ENCODE results near the gene CREBBP. TPM values are rescaled to one million over a fixed set of nuclear protein-coding genes. Genes with fewer than 3 reads are reported as not detected.

The CREBBP gene
- total and polyA plus RNA-seq, 7 donors: 5.4 to 85.3 (median 39.5) TPM

DNA sequence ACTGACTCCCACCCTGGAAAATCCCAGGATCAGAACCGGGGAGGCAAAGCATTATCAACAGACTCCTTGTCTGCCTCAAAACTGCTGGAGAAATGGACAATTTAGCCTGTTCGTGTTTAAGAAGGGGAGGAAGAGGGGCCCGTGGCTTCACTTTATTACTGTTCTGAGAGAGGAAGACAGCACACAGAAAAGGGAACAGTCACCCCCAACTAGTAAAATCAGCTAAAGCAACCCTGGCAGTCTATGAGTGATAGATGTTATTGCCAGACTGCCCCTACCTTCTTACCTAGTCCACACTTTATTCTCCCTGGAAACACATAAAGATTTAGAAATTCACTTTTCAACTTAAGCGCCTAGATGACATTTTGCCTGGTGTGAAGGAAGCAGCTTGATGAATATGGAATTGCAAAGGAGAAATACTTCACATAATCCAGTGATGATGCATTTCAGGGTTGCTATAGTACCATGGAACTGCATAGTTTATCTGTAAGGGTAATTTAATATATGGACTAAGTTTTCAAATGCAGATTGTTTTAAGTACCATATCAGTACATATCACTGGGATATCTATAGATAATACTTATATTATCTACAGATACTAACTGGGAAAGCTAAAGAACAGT lies 126.3 kb downstream of the CREBBP start:
- H3K27ac ChIP-seq: peak overlapping the region; percentile 13 to 67 (median 58)
- WGBS, 2 donors: 92 to 94% methylated on average over 4 of the region's 4 CpGs
- no peaks in the 10 kb centered on the region for H3K27me3 ChIP-seq
- intact Hi-C loops (cut with DNase I): no loop called here
- peaks cover 18 to 78% (median 30%) of the 10 kb centered on the region in 4 donors for H3K36me3 ChIP-seq
- H3K4me1 ChIP-seq: peaks cover 0 to 28% (median 21%) of the 10 kb centered on the region in 4 donors
- H3K9me3 ChIP-seq: no peaks in the 10 kb centered on the region
- no peak for DNase-seq
- TF ChIP-seq POLR2A (IDR thresholded peaks at IDR 0.05) (no peak), EP300 (IDR thresholded peaks at IDR 0.05) (no peak), POLR2AphosphoS5 (IDR thresholded peaks at IDR 0.05) (no peak)
- TF ChIP-seq, protein P1, sequence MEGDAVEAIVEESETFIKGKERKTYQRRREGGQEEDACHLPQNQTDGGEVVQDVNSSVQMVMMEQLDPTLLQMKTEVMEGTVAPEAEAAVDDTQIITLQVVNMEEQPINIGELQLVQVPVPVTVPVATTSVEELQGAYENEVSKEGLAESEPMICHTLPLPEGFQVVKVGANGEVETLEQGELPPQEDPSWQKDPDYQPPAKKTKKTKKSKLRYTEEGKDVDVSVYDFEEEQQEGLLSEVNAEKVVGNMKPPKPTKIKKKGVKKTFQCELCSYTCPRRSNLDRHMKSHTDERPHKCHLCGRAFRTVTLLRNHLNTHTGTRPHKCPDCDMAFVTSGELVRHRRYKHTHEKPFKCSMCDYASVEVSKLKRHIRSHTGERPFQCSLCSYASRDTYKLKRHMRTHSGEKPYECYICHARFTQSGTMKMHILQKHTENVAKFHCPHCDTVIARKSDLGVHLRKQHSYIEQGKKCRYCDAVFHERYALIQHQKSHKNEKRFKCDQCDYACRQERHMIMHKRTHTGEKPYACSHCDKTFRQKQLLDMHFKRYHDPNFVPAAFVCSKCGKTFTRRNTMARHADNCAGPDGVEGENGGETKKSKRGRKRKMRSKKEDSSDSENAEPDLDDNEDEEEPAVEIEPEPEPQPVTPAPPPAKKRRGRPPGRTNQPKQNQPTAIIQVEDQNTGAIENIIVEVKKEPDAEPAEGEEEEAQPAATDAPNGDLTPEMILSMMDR (IDR thresholded peaks at IDR 0.05): no peak
- no peak overlapping the region for H3K4me3 ChIP-seq

DNA sequence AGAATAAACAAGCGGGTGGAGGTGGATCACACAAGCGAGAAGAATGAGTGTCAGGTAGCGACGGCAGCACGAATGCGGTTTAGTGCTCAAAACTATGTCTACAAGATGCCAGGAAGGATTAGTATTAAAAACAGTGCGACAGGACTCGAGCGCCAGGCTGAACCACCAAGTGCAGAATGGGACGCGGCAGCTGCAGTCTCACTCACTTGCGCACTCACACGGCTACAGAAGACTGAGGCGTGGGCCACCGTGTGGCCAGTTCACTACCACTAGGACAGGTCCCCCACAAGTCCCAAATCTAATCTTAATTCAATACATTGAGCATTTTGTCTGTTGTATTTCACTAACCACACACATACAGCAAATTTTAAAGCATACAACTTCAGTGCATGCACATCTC lies 127.5 kb downstream of the CREBBP start:
- Histone ChIP-seq H3K9me3 (no peaks in the 10 kb centered on the region), H3K4me3 (no peak overlapping the region), H3K27ac (no peak overlapping the region), H3K27me3 (no peaks in the 10 kb centered on the region), H3K36me3 (peaks cover 12 to 80% (median 20%) of the 10 kb centered on the region in 4 donors), H3K4me1 (peaks cover 0 to 28% (median 21%) of the 10 kb centered on the region in 4 donors)
- intact Hi-C loops (cut with DNase I): no loop called here
- TF ChIP-seq POLR2AphosphoS5 (IDR thresholded peaks at IDR 0.05): no peak
- TF ChIP-seq, protein P1 (IDR thresholded peaks at IDR 0.05): no peak
- TF ChIP-seq POLR2A (IDR thresholded peaks at IDR 0.05): no peak
- no peak for TF ChIP-seq EP300 (IDR thresholded peaks at IDR 0.05)
- 96 to 97% methylated on average over 15 of the region's 15 CpGs for WGBS, 2 donors
- DNase-seq: no peak

DNA sequence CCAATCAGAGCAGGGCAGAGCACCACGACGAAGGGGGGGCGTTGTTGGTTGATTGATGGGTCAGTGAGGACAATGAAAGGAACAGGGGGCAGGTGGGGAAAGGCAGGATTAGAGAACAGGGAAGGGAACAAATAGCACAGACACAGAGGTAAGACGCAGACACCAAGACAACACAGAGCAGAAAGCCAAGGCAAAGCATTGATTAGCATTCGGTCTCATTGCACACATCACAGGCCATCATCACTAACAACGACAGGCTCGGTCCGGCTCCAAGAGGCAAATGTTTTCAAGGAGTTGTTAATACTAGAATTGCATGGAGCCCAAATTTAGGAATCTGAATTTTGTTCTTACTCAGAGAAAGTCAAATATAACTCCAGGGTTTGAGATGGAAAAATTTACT lies 128.6 kb downstream of the CREBBP start:
- Histone ChIP-seq H3K4me1 (peaks cover 0 to 28% (median 21%) of the 10 kb centered on the region in 4 donors), H3K27ac (no peak overlapping the region), H3K36me3 (peaks cover 2 to 80% (median 10%) of the 10 kb centered on the region in 4 donors), H3K4me3 (no peak overlapping the region), H3K9me3 (no peaks in the 10 kb centered on the region), H3K27me3 (no peaks in the 10 kb centered on the region)
- DNase-seq: no peak
- TF ChIP-seq, protein P1 (IDR thresholded peaks at IDR 0.05): no peak
- TF ChIP-seq EP300 (IDR thresholded peaks at IDR 0.05) (no peak), POLR2AphosphoS5 (IDR thresholded peaks at IDR 0.05) (no peak), POLR2A (IDR thresholded peaks at IDR 0.05) (no peak)
- intact Hi-C loops (cut with DNase I): no loop called here
- 96% methylated on average over 8 of the region's 8 CpGs for WGBS, 2 donors

DNA sequence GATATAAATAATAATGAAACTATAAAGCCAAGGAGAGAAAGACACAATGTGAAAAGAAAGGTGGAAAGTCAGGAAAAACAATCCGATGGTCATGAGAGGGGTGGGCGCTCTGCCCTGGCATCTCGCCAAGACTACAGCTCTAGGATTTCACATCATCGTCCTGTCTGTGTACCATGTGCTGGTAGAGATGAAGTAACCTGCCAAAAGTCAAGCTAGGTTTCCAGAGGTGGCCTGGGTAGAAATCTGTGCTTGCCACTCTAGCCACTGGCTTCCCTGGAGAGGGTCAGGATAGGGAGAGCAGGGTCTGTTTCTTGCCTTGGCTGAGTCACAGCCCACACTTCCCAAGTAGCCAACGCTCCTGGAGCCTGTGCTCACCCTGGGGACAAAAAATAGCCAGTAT lies 132.2 kb downstream of the CREBBP start:
- peaks cover 0 to 11% (median 3%) of the 10 kb centered on the region in 4 donors for H3K4me1 ChIP-seq
- H3K4me3 ChIP-seq: no peak overlapping the region
- TF ChIP-seq, protein P1 (IDR thresholded peaks at IDR 0.05): no peak
- 89 to 94% methylated on average over 5 of the region's 5 CpGs for WGBS, 2 donors
- no peaks in the 10 kb centered on the region for H3K9me3 ChIP-seq
- H3K36me3 ChIP-seq: peaks cover 8 to 92% (median 24%) of the 10 kb centered on the region in 4 donors
- intact Hi-C loops (cut with DNase I): no loop called here
- H3K27ac ChIP-seq: no peak overlapping the region
- peak; percentile 56 for DNase-seq
- no peaks in the 10 kb centered on the region for H3K27me3 ChIP-seq
